HT1080 (cell line): Measurements from ENCODE around the gene ICAM1. TPM values are rescaled to one million over a fixed set of nuclear protein-coding genes. Genes with fewer than 3 reads are reported as not detected.
"Not testable (repeated sequence)": the region's sequence is repeated elsewhere in the genome, so short reads cannot be mapped to it uniquely, and the experiment has no call there.

ENCODE experiments used
- DNase-seq: peaks from one replicate; pipeline ENCODE4 v3.0.0-alpha.2; 2015; ENCODE audit warnings: low read depth
- total RNA-seq: library from RNA; depleted of rRNA; stranded (reverse); fragments of >200 nt; shearing (Covaris generic); gene quantifications from 2 replicates; pipeline ENCODE4 v1.2.3, GENCODE V29; 2014

ICAM1 gene
- total RNA-seq, 1 experiment from 2014 or later: 0.27 TPM

GRCh38 chr19:10241826-10242449 lies 29.0 kb upstream of the ICAM1 start:
- not testable (repeated sequence) for DNase-seq

GRCh38 chr19:10243606-10244005 lies 27.3 kb upstream of the ICAM1 start:
- no peak for DNase-seq

- no peak for DNase-seq
Observed at GRCh38 chr19:10245189-10245939, 25.6 kb upstream of the ICAM1 start.

- no peak for DNase-seq
Observed at GRCh38 chr19:10246511-10246910, 24.4 kb upstream of the ICAM1 start.

- DNase-seq: peak; percentile 96
Observed at GRCh38 chr19:10251792-10252694, 18.9 kb upstream of the ICAM1 start, which contains the start of gene MRPL4. MRPL4 (plus strand) TSS chr19:10252214; CDS start chr19:10252254, 40 bp downstream.

GRCh38 chr19:10252707-10253106 lies 18.2 kb upstream of the ICAM1 start:
- no peak for DNase-seq

GRCh38 chr19:10254244-10254643 lies 16.7 kb upstream of the ICAM1 start:
- DNase-seq: no peak

- no peak for DNase-seq
Observed at GRCh38 chr19:10255358-10255757, 15.6 kb upstream of the ICAM1 start.

GRCh38 chr19:10256551-10256950 lies 14.4 kb upstream of the ICAM1 start:
- DNase-seq: no peak

GRCh38 chr19:10256970-10257615 lies 13.8 kb upstream of the ICAM1 start:
- no peak for DNase-seq

- DNase-seq: no peak
Observed at GRCh38 chr19:10258080-10258710, 12.7 kb upstream of the ICAM1 start.

- peak; percentile 76 for DNase-seq
Observed at GRCh38 chr19:10259162-10259905, 11.6 kb upstream of the ICAM1 start.

GRCh38 chr19:10260141-10260584 lies 10.8 kb upstream of the ICAM1 start:
- DNase-seq: no peak

GRCh38 chr19:10262771-10263170 lies 8.1 kb upstream of the ICAM1 start:
- DNase-seq: no peak

- DNase-seq: no peak
Observed at GRCh38 chr19:10266706-10267105, 4.2 kb upstream of the ICAM1 start.

- no peak for DNase-seq
Observed at GRCh38 chr19:10268071-10268470, 2.8 kb upstream of the ICAM1 start.

- peak; percentile 60 for DNase-seq
Observed at GRCh38 chr19:10269333-10270179, 1.4 kb upstream of the ICAM1 start.

GRCh38 chr19:10270180-10270615 lies 722 bp upstream of the ICAM1 start:
- DNase-seq: no peak

- no peak for DNase-seq
Observed at GRCh38 chr19:10271543-10272086, 695 bp downstream of the ICAM1 start.
